ENCODE results near the gene TMEM163. TPM values are rescaled to one million over a fixed set of nuclear protein-coding genes. Genes with fewer than 3 reads are reported as not detected.

TMEM163 gene
- total RNA-seq, 1 donor from 2014 or later = 1.0 TPM

- TF ChIP-seq CTCF (conservative IDR thresholded peaks at IDR 0.05) = no peak
- Mint-ChIP-seq H3K27ac (ENCODE audit: unreplicated experiment) (no peak overlapping the region), H3K4me1 (peaks cover 5% of the 10 kb centered on the region), H3K36me3 (ENCODE audit: low read depth) (no peaks in the 10 kb centered on the region), H3K4me3 (no peak overlapping the region), H3K9me3 (no peaks in the 10 kb centered on the region), H3K27me3 (ENCODE audit: low read depth) (peaks cover 5% of the 10 kb centered on the region)
- no peak for DNase-seq (ENCODE audit: low read depth, low spot score)
Measured at GRCh38 chr2:134669731-134670669, 48.8 kb downstream of the TMEM163 start.

GRCh38 chr2:134668821-134669220, 50.0 kb downstream of the TMEM163 start:
- no peaks in the 10 kb centered on the region for H3K36me3 Mint-ChIP-seq (ENCODE audit: low read depth)
- peaks cover 7% of the 10 kb centered on the region for H3K27me3 Mint-ChIP-seq (ENCODE audit: low read depth)
- H3K4me1 Mint-ChIP-seq = peaks cover 5% of the 10 kb centered on the region
- H3K4me3 Mint-ChIP-seq = no peak overlapping the region
- no peak for DNase-seq (ENCODE audit: low read depth, low spot score)
- no peak for TF ChIP-seq CTCF (conservative IDR thresholded peaks at IDR 0.05)
- H3K27ac Mint-ChIP-seq (ENCODE audit: unreplicated experiment) = no peak overlapping the region
- no peaks in the 10 kb centered on the region for H3K9me3 Mint-ChIP-seq

GRCh38 chr2:134667541-134667940, 51.3 kb downstream of the TMEM163 start:
- Mint-ChIP-seq H3K4me1 (peaks cover 5% of the 10 kb centered on the region), H3K36me3 (ENCODE audit: low read depth) (no peaks in the 10 kb centered on the region), H3K27ac (ENCODE audit: unreplicated experiment) (no peak overlapping the region), H3K9me3 (no peaks in the 10 kb centered on the region), H3K27me3 (ENCODE audit: low read depth) (peaks cover 7% of the 10 kb centered on the region), H3K4me3 (no peak overlapping the region)
- no peak for TF ChIP-seq CTCF (conservative IDR thresholded peaks at IDR 0.05)
- DNase-seq (ENCODE audit: low read depth, low spot score) = no peak

GRCh38 chr2:134667081-134667480, 51.7 kb downstream of the TMEM163 start:
- Mint-ChIP-seq H3K4me3 (no peak overlapping the region), H3K9me3 (no peaks in the 10 kb centered on the region), H3K27me3 (ENCODE audit: low read depth) (peaks cover 7% of the 10 kb centered on the region), H3K4me1 (peaks cover 5% of the 10 kb centered on the region), H3K27ac (ENCODE audit: unreplicated experiment) (peak overlapping the region; percentile 12), H3K36me3 (ENCODE audit: low read depth) (no peaks in the 10 kb centered on the region)
- no peak for TF ChIP-seq CTCF (conservative IDR thresholded peaks at IDR 0.05)
- DNase-seq (ENCODE audit: low read depth, low spot score) = no peak

- no peak for TF ChIP-seq CTCF (conservative IDR thresholded peaks at IDR 0.05)
- H3K27me3 Mint-ChIP-seq (ENCODE audit: low read depth) = peaks cover 10% of the 10 kb centered on the region
Measured at GRCh38 chr2:134665727-134666506, 52.9 kb downstream of the TMEM163 start.

More at GRCh38 chr2:134665727-134666506, 52.9 kb downstream of the TMEM163 start:
- no peak for DNase-seq (ENCODE audit: low read depth, low spot score)
- peak overlapping the region; percentile 75 for H3K27ac Mint-ChIP-seq (ENCODE audit: unreplicated experiment)
- H3K4me1 Mint-ChIP-seq = no peaks in the 10 kb centered on the region
- H3K4me3 Mint-ChIP-seq = no peak overlapping the region
- H3K36me3 Mint-ChIP-seq (ENCODE audit: low read depth) = no peaks in the 10 kb centered on the region
- no peaks in the 10 kb centered on the region for H3K9me3 Mint-ChIP-seq
